Lung (tissue), 12 donors: ENCODE data around the gene PARVB. TPM values are rescaled to one million over a fixed set of nuclear protein-coding genes. Genes with fewer than 3 reads are reported as not detected.
A peak's percentile ranks its signal among the peaks of the same experiment; 100 is the strongest.

Experiments used
- ATAC-seq: fragments of 200-7000 bp; cut with Tn5 transposase; one replicate; pipeline ENCODE4 v1.9.1; 2020; ENCODE audit warnings: moderate number of reproducible peaks; ENCODE audit not compliant: insufficient read depth, low FRiP score
- DNase-seq, 3 donors: peaks; one replicate each; pipeline ENCODE4 v3.0.0-alpha.2; 2013 to 2017
- H3K27ac ChIP-seq, 2 donors: one replicate each; pipeline ENCODE4 v1.5.1; 2013; ENCODE audit warnings: mild to moderate bottlenecking in 2 of 2, moderate library complexity in 2 of 2, control low read depth in 1 of 2, inconsistent platforms in 1 of 2, low read depth in 1 of 2, low read length in 1 of 2
- H3K27me3 ChIP-seq, 3 donors: one replicate each; pipeline ENCODE4 v1.5.1; 2013; ENCODE audit warnings: low read length in 2 of 3; ENCODE audit not compliant: control insufficient read depth in 3 of 3, insufficient read depth in 3 of 3
- H3K36me3 ChIP-seq, 4 donors: one replicate each; pipeline ENCODE4 v1.5.1; 2013; ENCODE audit warnings: low read length in 4 of 4, mild to moderate bottlenecking in 1 of 4, moderate library complexity in 1 of 4; ENCODE audit not compliant: control insufficient read depth in 4 of 4, insufficient read depth in 4 of 4
- H3K4me1 ChIP-seq, 5 donors: one replicate each; pipeline ENCODE4 v1.5.1; 2013; ENCODE audit warnings: low read length in 5 of 5, mild to moderate bottlenecking in 2 of 5, moderate library complexity in 1 of 5; ENCODE audit not compliant: control insufficient read depth in 5 of 5, insufficient read depth in 5 of 5
- H3K4me3 ChIP-seq: one replicate; pipeline ENCODE4 v1.5.1; 2013; ENCODE audit warnings: mild to moderate bottlenecking, control low read depth, moderate library complexity
- H3K9ac ChIP-seq, 2 donors: one replicate each; pipeline ENCODE4 v1.5.1; 2013; ENCODE audit warnings: low read length in 2 of 2, control low read depth in 1 of 2; ENCODE audit not compliant: insufficient read depth in 1 of 2
- H3K9me3 ChIP-seq, 4 donors: one replicate each; pipeline ENCODE4 v1.5.1; 2013; ENCODE audit warnings: low read length in 3 of 4, mild to moderate bottlenecking in 1 of 4, moderate library complexity in 1 of 4; ENCODE audit not compliant: control insufficient read depth in 4 of 4, insufficient read depth in 3 of 4
- CTCF ChIP-seq: IDR thresholded peaks from 2 replicates; pipeline ENCODE4 v1.5.1; 2012; ENCODE audit warnings: mild to moderate bottlenecking; ENCODE audit errors: control extremely low read depth, extremely low read depth
- WGBS, 2 donors: extraction: QIAGEN DNeasy Blood & Tissue Kit; methylation state at CpG; one replicate each; pipeline ENCODE4 v1.1.7; 2013; 5-methylcytosine and 5-hydroxymethylcytosine counted together
- polyA plus RNA-seq, 2 donors: library from polyadenylated mRNA; stranded (reverse); fragments of 200-250 nt; gene quantifications; one replicate each; pipeline ENCODE4 v1.2.1, GENCODE V29; 2013
- total RNA-seq, 2 donors: library from RNA; depleted of rRNA in 1 of 2; stranded (reverse); fragments of >200 nt in 1 of 2; gene quantifications; one replicate each; pipeline ENCODE4 v1.2.1, GENCODE V29; 2014 to 2021
- donor health status: control.
- donor health status: control.
- donor health status: Bipolar disorder and iron deficiency.
- donor health status: healthy.
- donor health status: DM: yes; HTN: yes; CAD: no.

PARVB gene
- total and polyA plus RNA-seq, 4 donors: 16.9 to 64.2 (median 49.7) TPM

DNA sequence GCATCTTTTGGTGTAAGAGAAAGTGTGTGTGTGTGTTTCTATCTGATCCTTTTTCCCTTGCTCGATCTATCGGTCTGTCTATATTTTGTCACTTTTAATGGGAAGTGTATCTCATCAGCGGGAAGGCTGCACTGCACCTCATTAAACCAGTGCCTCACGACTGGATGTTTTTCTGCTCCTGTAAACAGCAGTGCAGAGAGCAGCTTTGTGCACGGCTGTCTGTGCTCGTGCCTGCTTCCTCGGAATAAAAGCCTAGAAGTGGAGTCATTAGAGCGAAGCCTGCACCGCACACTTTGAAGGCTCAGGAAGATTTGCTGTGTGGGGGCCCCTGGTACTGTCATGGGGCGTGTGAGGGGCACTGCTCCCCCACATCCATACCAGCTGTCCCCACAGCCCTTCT lies 129.6 kb downstream of the PARVB start:
- Histone ChIP-seq H3K27me3 (peaks cover 0 to 2% (median 0%) of the 10 kb centered on the region in 3 donors), H3K27ac (no peak overlapping the region), H3K4me3 (no peak overlapping the region), H3K9ac (no peak overlapping the region), H3K9me3 (no peaks in the 10 kb centered on the region), H3K4me1 (peaks cover 0 to 14% (median 0%) of the 10 kb centered on the region in 5 donors), H3K36me3 (peaks cover 2 to 22% (median 12%) of the 10 kb centered on the region in 4 donors)
- ATAC-seq (no peak), DNase-seq (no peak)
- WGBS, 2 donors: 87 to 88% methylated on average over 10 of the region's 10 CpGs
- no peak for TF ChIP-seq CTCF

DNA sequence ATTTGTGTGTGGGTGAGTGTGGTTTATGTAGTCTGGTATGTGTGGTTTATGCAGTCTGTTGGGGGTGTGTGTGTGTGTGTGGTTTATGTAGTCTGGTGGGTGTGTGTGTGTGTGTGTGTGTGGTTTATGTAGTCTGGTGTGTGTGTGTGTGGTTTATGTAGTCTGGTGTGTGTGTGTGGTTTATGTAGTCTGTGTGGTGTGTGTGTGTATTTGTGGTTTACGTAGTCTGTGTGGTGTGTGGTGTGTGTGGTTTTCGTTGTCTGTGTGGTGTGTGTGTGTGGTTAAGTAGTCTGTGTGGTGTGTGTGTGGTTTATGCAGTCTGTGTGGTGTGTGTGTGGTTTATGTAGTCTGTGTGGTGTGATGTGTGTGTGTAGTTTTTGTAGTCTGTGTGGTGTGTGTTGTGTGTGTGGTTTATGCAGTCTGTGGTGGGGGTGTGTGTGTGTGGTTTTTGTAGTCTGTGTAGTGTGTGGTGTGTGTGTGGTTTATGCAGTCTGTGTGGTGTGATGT lies 130.4 kb downstream of the PARVB start:
- Histone ChIP-seq H3K27me3 (peaks cover 0 to 2% (median 0%) of the 10 kb centered on the region in 3 donors), H3K27ac (no peak overlapping the region), H3K4me1 (peaks cover 0 to 19% (median 0%) of the 10 kb centered on the region in 5 donors), H3K9me3 (no peaks in the 10 kb centered on the region), H3K9ac (no peak overlapping the region), H3K4me3 (no peak overlapping the region), H3K36me3 (peaks cover 2 to 25% (median 9%) of the 10 kb centered on the region in 4 donors)
- 53 to 73% methylated on average over 2 of the region's 2 CpGs for WGBS, 2 donors
- peak in 1 of 3 donors; percentile 51 for DNase-seq
- ATAC-seq: no peak
- TF ChIP-seq CTCF: no peak

DNA sequence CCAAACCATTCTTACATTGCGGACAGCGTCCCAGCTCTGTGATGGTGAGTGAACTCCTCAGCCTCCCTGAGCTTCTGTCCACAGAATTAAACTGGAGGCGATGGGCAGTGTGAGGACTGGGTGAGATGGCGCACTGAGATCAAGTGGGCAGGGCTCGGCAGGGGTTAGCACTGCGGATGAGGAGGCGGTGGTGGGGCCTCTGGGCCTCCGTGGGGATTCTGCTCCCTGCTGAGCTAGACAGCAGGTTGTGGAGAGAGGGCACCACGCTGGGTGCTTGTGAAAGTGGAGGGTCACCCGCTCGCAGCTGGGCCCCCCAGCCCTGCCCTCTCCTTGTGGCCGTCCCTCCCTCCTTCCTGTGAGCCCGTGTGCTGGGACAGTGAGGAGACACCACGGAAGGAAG lies 131.0 kb downstream of the PARVB start:
- Histone ChIP-seq H3K4me3 (no peak overlapping the region), H3K4me1 (peaks cover 0 to 21% (median 0%) of the 10 kb centered on the region in 5 donors), H3K9me3 (no peaks in the 10 kb centered on the region), H3K36me3 (peaks cover 2 to 25% (median 9%) of the 10 kb centered on the region in 4 donors), H3K27ac (no peak overlapping the region), H3K27me3 (peaks cover 0 to 2% (median 0%) of the 10 kb centered on the region in 3 donors), H3K9ac (no peak overlapping the region)
- 82 to 84% methylated on average over 12 to 14 of the region's 14 CpGs for whole genome bisulfite sequencing, 2 donors
- TF ChIP-seq CTCF: no peak
- ATAC-seq: no peak
- no peak for DNase-seq
